Stimulated activated naive CD4-positive, alpha-beta T cell treated with Interleukin-2 at 50 U/mL for 16 hours (primary cell): Measurements from ENCODE around the gene DKK2.
"Not testable (repeated sequence)": the region's sequence is repeated elsewhere in the genome, so short reads cannot be mapped to it uniquely, and the experiment has no call there.

Experiments
- DNase-seq: peaks from one replicate; lab custom pipeline; 2025; lab: John Stamatoyannopoulos, UW

The DKK2 gene

DNA sequence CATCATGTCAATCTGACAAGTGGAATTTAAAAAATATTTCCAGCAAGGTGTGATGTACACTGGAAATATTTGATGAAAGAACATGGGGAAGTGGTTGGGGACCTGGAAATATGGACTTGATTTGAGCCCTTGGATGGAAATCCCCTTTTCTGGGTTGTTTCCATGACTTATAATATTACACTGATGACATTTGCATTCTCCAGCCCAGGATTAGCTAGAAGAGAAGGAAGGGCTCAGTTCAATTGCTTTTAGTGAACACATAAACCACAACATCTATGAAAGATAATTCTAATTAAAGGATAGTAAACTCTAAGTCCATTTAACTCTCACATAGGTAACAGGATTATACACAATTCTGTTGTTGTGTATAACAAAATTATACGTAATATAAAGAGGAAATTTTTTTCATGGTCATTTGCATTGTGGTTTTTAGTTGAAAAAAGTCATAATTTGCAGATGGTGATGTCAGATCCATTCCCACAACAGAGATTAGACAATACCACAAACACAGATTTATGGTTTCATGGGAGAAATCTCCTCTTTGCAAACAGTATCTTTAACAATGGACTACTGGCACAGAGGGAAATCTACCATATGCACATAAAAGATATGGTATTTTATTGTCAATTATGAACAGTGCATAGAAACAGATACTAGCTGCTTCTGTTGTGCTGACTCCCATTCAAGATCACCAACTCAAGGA lies 126.5 kb downstream of the DKK2 start:
- no peak for DNase-seq

GRCh38 chr4:106908049-106908448 lies 128.1 kb downstream of the DKK2 start:
- not testable (repeated sequence) for DNase-seq

GRCh38 chr4:106907216-106907615 lies 128.9 kb downstream of the DKK2 start:
- DNase-seq = no peak

GRCh38 chr4:106906728-106907127 lies 129.4 kb downstream of the DKK2 start:
- DNase-seq = no peak

- no peak for DNase-seq
Measured at GRCh38 chr4:106898621-106899230, 137.4 kb downstream of the DKK2 start.

DNA sequence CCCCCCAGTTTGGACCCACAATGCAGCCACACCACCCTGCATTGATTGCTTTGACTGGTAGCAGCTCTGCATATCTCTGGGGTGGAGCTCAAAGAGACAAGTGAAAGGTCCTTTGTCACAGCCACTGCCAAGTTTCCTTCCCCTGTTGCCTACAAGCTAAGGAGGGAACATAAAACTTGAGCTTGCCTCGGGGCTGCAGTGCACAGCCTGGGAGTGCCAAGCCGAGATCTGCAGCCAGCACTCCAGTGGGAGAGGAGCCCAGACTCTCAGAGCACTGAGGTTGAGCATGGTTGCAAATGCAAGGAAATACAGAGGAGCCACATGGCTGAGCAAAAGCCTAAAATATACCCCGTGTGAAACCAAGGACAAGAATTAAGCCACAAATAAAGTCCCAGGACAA lies 142.2 kb downstream of the DKK2 start:
- DNase-seq = no peak

GRCh38 chr4:106893395-106893881 lies 142.7 kb downstream of the DKK2 start:
- DNase-seq = no peak

GRCh38 chr4:106892786-106893185 lies 143.3 kb downstream of the DKK2 start:
- no peak for DNase-seq

- DNase-seq = no peak
Measured at GRCh38 chr4:106875340-106875739, 160.8 kb downstream of the DKK2 start.
